Neural cell (in vitro differentiated cells): Measurements from ENCODE around the gene TIGD3. TPM values are rescaled to one million over a fixed set of nuclear protein-coding genes. Genes with fewer than 3 reads are reported as not detected.

Experiments
- H2AFZ ChIP-seq: fragments of 200-600, 300-800 bp; sonication (generic), shearing (Covaris generic); 2 replicates; pipeline ENCODE4 v1.6.0; 2014; ENCODE audit warnings: low read depth, mild to moderate bottlenecking, antibody characterized with exemption, low read length, moderate library complexity
- H3F3A ChIP-seq: fragments of 200-600 bp; shearing (Covaris generic); 2 replicates; pipeline ENCODE4 v1.6.1; 2016; ENCODE audit warnings: mild to moderate bottlenecking, moderate library complexity, mixed read lengths, antibody characterized with exemption, low read length; ENCODE audit not compliant: insufficient read depth, poor library complexity, severe bottlenecking
- H3K27ac ChIP-seq: fragments of 200-600, 300-800 bp; sonication (generic), shearing (Covaris generic); 2 replicates; pipeline ENCODE4 v1.5.1; 2014; ENCODE audit warnings: mild to moderate bottlenecking, low read length, moderate library complexity
- H3K27me3 ChIP-seq: fragments of 300-800, 200-600 bp; sonication (generic), shearing (Covaris generic); 2 replicates; pipeline ENCODE4 v1.6.0; 2014; ENCODE audit warnings: mild to moderate bottlenecking, low read depth, low read length, moderate library complexity; ENCODE audit not compliant: insufficient read depth
- H3K36me3 ChIP-seq: fragments of 300-800, 200-600 bp; sonication (generic), shearing (Covaris generic); 2 replicates; pipeline ENCODE4 v1.5.1; 2014; ENCODE audit warnings: mild to moderate bottlenecking, antibody characterized with exemption, low read length, moderate library complexity; ENCODE audit not compliant: insufficient read depth
- H3K4me2 ChIP-seq: fragments of 300-800, 200-600 bp; sonication (generic), shearing (Covaris generic); 2 replicates; pipeline ENCODE4 v1.6.0; 2014; ENCODE audit warnings: mild to moderate bottlenecking, low read length
- H3K4me3 ChIP-seq: fragments of 300-800, 200-600 bp; sonication (generic), shearing (Covaris generic); 2 replicates; pipeline ENCODE4 v1.5.1; 2014; ENCODE audit warnings: mild to moderate bottlenecking, low read length, moderate library complexity
- H3K79me2 ChIP-seq: fragments of 200-600 bp; shearing (Covaris generic); replicated peaks from 2 replicates; pipeline ENCODE4 v1.6.0; 2014; ENCODE audit warnings: mild to moderate bottlenecking, low read length, moderate library complexity; ENCODE audit not compliant: insufficient read depth
- H3K9ac ChIP-seq: fragments of 300-800, 200-600 bp; sonication (generic), shearing (Covaris generic); 2 replicates; pipeline ENCODE4 v1.6.1; 2016; ENCODE audit warnings: mild to moderate bottlenecking, low read length, mixed read lengths
- H3K9me2 ChIP-seq: fragments of 200-600 bp; shearing (Covaris generic); 2 replicates; pipeline ENCODE4 v1.6.1; 2016; ENCODE audit warnings: mild to moderate bottlenecking, low read length, mixed read lengths; ENCODE audit not compliant: insufficient read depth
- H3K9me3 ChIP-seq: fragments of 200-600, 300-800 bp; sonication (generic), shearing (Covaris generic); 2 replicates; pipeline ENCODE4 v1.6.1; 2016; ENCODE audit warnings: mild to moderate bottlenecking, mixed run types, low read length, moderate library complexity, mixed read lengths
- H4K20me1 ChIP-seq: fragments of 200-600 bp; shearing (Covaris generic); 2 replicates; pipeline ENCODE4 v1.6.1; 2016; ENCODE audit warnings: mild to moderate bottlenecking, mixed run types; ENCODE audit not compliant: insufficient read depth
- EP300 ChIP-seq: fragments of 450-650 bp; conservative IDR thresholded peaks from 2 replicates; pipeline ENCODE4 v1.6.1; 2014; ENCODE audit warnings: antibody characterized with exemption, mild to moderate bottlenecking, moderate library complexity; ENCODE audit not compliant: poor library complexity, severe bottlenecking
- EZH2 ChIP-seq: fragments of 200-600, 300-800 bp; shearing (Covaris generic), sonication (generic); IDR thresholded peaks from 2 replicates; pipeline ENCODE4 v1.6.1; 2014; ENCODE audit warnings: antibody characterized with exemption, low read length, borderline replicate concordance, mild to moderate bottlenecking; ENCODE audit not compliant: insufficient read depth, poor library complexity, severe bottlenecking
- MXI1 ChIP-seq: fragments of 450-650 bp; conservative IDR thresholded peaks from 2 replicates; pipeline ENCODE4 v1.6.1; 2014; ENCODE audit warnings: antibody characterized with exemption, mild to moderate bottlenecking; ENCODE audit not compliant: poor library complexity, severe bottlenecking
- POLR2AphosphoS5 ChIP-seq: IDR thresholded peaks from 2 replicates; pipeline ENCODE4 v1.6.1; 2012
- RAD21 ChIP-seq: fragments of 450-650 bp; conservative IDR thresholded peaks from 2 replicates; pipeline ENCODE4 v1.6.1; 2014; ENCODE audit warnings: antibody characterized with exemption, mild to moderate bottlenecking, moderate library complexity
- SMC3 ChIP-seq: fragments of 450-650 bp; conservative IDR thresholded peaks from 2 replicates; pipeline ENCODE4 v1.6.1; 2014; ENCODE audit warnings: antibody characterized with exemption, mild to moderate bottlenecking, moderate library complexity; ENCODE audit not compliant: poor library complexity
- TAF1 ChIP-seq: IDR thresholded peaks from 2 replicates; pipeline ENCODE4 v1.6.1; 2012; ENCODE audit warnings: low read depth
- polyA plus RNA-seq: library from polyadenylated mRNA; depleted of rRNA; stranded (reverse); fragments of >200 nt; gene quantifications from 2 replicates; pipeline ENCODE4 v1.2.3, GENCODE V29; 2014
- TF ChIP-seq, protein P1 (sequence below): fragments of 450-650 bp; IDR thresholded peaks from 2 replicates; pipeline ENCODE4 v1.5.1; 2014; ENCODE audit warnings: antibody characterized with exemption, mild to moderate bottlenecking, moderate library complexity; ENCODE audit not compliant: poor library complexity, severe bottlenecking
- TF ChIP-seq, protein P2 (sequence below): IDR thresholded peaks from 2 replicates; pipeline ENCODE4 v1.6.1; 2012; ENCODE audit warnings: borderline replicate concordance

Gene TIGD3
- polyA plus RNA-seq, 1 donor from 2014 or later: 16.1 TPM

DNA sequence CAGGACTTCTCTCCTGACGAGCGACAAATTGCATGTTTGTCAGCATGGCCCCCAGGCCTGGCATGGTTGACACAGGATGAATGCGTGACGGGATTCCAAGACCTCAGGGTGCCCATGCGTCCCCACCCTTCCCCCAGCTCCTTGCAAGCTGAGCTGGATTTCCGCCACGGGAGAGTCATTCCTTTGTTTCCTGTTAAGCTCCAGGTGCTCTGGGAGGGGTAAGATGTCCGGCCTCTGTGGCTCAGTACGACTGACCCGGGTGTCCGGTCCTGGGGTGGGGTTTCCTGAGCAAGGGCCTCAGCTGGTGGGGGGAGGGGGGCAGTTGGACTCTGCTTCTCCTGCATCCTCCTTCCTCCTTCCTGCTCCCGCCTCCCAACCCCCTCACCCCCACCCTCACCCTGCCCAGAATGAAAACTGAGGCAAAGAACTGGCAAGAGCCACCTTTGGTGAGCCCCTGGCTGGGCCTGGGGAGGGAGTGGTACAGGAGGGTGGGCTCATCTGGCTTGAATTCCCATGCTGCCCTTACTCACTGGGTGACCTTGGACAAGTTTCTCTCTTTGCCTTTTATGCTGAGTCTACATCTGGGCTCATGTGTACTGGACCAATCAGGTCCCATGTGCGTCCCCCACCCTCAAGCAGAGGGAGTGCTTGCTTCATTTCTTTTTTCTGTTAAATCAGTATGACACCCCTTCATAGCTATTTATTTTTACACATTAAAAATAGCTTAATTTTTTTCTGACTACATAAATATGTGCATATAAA, 37.3 kb upstream of the TIGD3 start:
- Histone ChIP-seq H4K20me1 (no peaks in the 10 kb centered on the region), H3K27me3 (peaks cover 7% of the 10 kb centered on the region), H3K4me2 (no peak overlapping the region), H3K9me2 (no peaks in the 10 kb centered on the region), H2AFZ (no peak overlapping the region), H3K27ac (no peak overlapping the region), H3K79me2 (no peaks in the 10 kb centered on the region), H3K9ac (no peak overlapping the region), H3K4me3 (peak overlapping the region; percentile 33), H3K36me3 (no peaks in the 10 kb centered on the region), H3K9me3 (no peaks in the 10 kb centered on the region), H3F3A (no peaks in the 10 kb centered on the region)
- TF ChIP-seq EZH2: no peak

DNA sequence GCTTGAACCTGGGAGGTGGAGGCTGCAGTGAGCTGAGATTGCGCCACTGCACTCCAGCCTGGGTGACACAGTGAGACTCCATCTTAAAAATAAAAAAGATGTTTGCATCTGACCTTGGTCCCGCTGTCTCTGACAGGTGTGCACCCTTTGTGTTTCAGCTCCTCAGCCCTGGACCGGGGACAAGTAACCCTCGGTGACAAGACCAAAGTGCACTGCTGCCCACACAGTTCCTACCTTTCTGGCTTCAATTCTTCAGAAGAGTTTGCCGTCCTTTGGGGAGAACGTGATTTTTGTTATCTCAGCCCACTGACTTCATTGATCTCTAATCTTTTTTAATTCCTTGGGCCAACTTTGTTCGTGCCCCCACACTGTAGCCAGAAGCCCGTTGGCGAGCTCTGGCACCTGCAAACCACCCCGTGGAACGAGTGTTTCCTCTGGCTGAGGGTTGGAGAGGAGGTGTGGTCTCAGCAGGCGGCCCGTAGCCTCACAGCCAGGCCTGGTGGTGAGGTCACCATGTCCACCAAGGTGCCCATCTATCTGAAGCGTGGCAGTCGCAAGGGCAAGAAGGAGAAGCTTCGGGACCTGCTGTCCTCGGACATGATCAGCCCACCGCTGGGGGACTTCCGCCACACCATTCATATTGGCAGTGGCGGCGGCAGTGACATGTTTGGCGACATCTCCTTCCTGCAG, 34.0 kb upstream of the TIGD3 start:
- no peaks in the 10 kb centered on the region for H4K20me1 ChIP-seq
- no peak overlapping the region for H3K4me2 ChIP-seq
- TF ChIP-seq, protein P1, sequence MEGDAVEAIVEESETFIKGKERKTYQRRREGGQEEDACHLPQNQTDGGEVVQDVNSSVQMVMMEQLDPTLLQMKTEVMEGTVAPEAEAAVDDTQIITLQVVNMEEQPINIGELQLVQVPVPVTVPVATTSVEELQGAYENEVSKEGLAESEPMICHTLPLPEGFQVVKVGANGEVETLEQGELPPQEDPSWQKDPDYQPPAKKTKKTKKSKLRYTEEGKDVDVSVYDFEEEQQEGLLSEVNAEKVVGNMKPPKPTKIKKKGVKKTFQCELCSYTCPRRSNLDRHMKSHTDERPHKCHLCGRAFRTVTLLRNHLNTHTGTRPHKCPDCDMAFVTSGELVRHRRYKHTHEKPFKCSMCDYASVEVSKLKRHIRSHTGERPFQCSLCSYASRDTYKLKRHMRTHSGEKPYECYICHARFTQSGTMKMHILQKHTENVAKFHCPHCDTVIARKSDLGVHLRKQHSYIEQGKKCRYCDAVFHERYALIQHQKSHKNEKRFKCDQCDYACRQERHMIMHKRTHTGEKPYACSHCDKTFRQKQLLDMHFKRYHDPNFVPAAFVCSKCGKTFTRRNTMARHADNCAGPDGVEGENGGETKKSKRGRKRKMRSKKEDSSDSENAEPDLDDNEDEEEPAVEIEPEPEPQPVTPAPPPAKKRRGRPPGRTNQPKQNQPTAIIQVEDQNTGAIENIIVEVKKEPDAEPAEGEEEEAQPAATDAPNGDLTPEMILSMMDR: no peak
- no peak for TF ChIP-seq MXI1
- no peak for TF ChIP-seq POLR2AphosphoS5
- no peak for TF ChIP-seq EZH2
- TF ChIP-seq, protein P2, sequence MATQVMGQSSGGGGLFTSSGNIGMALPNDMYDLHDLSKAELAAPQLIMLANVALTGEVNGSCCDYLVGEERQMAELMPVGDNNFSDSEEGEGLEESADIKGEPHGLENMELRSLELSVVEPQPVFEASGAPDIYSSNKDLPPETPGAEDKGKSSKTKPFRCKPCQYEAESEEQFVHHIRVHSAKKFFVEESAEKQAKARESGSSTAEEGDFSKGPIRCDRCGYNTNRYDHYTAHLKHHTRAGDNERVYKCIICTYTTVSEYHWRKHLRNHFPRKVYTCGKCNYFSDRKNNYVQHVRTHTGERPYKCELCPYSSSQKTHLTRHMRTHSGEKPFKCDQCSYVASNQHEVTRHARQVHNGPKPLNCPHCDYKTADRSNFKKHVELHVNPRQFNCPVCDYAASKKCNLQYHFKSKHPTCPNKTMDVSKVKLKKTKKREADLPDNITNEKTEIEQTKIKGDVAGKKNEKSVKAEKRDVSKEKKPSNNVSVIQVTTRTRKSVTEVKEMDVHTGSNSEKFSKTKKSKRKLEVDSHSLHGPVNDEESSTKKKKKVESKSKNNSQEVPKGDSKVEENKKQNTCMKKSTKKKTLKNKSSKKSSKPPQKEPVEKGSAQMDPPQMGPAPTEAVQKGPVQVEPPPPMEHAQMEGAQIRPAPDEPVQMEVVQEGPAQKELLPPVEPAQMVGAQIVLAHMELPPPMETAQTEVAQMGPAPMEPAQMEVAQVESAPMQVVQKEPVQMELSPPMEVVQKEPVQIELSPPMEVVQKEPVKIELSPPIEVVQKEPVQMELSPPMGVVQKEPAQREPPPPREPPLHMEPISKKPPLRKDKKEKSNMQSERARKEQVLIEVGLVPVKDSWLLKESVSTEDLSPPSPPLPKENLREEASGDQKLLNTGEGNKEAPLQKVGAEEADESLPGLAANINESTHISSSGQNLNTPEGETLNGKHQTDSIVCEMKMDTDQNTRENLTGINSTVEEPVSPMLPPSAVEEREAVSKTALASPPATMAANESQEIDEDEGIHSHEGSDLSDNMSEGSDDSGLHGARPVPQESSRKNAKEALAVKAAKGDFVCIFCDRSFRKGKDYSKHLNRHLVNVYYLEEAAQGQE: no peak
- no peak for TF ChIP-seq TAF1
- TF ChIP-seq EP300: no peak
- TF ChIP-seq SMC3: no peak
- TF ChIP-seq RAD21: no peak
- H3K9ac ChIP-seq: no peak overlapping the region
- no peaks in the 10 kb centered on the region for H3K9me3 ChIP-seq
- no peaks in the 10 kb centered on the region for H3K27me3 ChIP-seq
- no peak overlapping the region for H2AFZ ChIP-seq
- H3K4me3 ChIP-seq: no peak overlapping the region
- no peaks in the 10 kb centered on the region for H3K36me3 ChIP-seq
- no peaks in the 10 kb centered on the region for H3K79me2 ChIP-seq
- H3K27ac ChIP-seq: no peak overlapping the region
- no peaks in the 10 kb centered on the region for H3K9me2 ChIP-seq
- no peaks in the 10 kb centered on the region for H3F3A ChIP-seq
